HepG2 (cell line): ENCODE results near the gene PDCD5. TPM values are rescaled to one million over a fixed set of nuclear protein-coding genes. Genes with fewer than 3 reads are reported as not detected.

Source experiments
- ATAC-seq: fragments of 200-7000 bp; cut with Tn5 transposase; 3 replicates; pipeline ENCODE4 v1.9.1; 2020; ENCODE audit warnings: mild to moderate bottlenecking, moderate library complexity
- Bru-seq: library from RNA; stranded (reverse); fragments of 400-500 nt; gene quantifications from one replicate; lab custom pipeline; 2021; lab: Mats Ljungman, UMichigan
- BruChase-seq, 2 experiments: library from RNA; stranded (reverse); fragments of 400-500 nt; gene quantifications; one replicate each; lab custom pipeline; 2021; lab: Mats Ljungman, UMichigan
- BruUV-seq: library from RNA; stranded (reverse); fragments of 400-500 nt; replicated peaks from 2 replicates; lab custom pipeline; 2021; lab: Mats Ljungman, UMichigan
- CTCF ChIA-PET: fragments of 300-600 bp; formaldehyde crosslinking; extraction: SDS; loops from one replicate; lab custom pipeline; 2021; ENCODE audit warnings: low total read pairs, inconsistent platforms, low intra/inter-chr PET ratio; lab: Yijun Ruan, JAX
- POLR2A ChIA-PET: fragments of 350-600 bp; sonication (Branson Sonifier 250); formaldehyde crosslinking; loops from one replicate; lab custom pipeline; 2020; ENCODE audit warnings: antibody characterized with exemption, inconsistent platforms; lab: Yijun Ruan, JAX
- DNase-seq: peaks from one replicate; pipeline ENCODE4 v3.0.0-alpha.2; 2015; ENCODE audit warnings: low spot score
- FAIRE-seq: peaks from 3 replicates; lab custom pipeline; 2011; peaks lifted over from hg19 to GRCh38; lab: Jason Lieb, UNC
- H2AFZ ChIP-seq: one replicate; pipeline ENCODE4 v1.6.1; 2011; ENCODE audit warnings: low read length, inconsistent platforms
- H3K27ac ChIP-seq: fragments of 300-600 bp; 3 replicates; pipeline ENCODE4 v1.8.0; 2011; ENCODE audit warnings: mixed run types, mild to moderate bottlenecking, mixed read lengths, low read length, inconsistent platforms; ENCODE audit not compliant: insufficient read depth; ENCODE audit errors: extremely low read length
- H3K27me3 ChIP-seq, 2 experiments: fragments of 200-600 bp in 1 of 2; 2 replicates in 1 of 2; 3 replicates in 1 of 2; pipeline versions ENCODE4 v1.6.0 to v1.8.0; 2011; ENCODE audit warnings: low read length in 2 of 2, mild to moderate bottlenecking in 2 of 2, moderate library complexity in 2 of 2, inconsistent platforms in 1 of 2; ENCODE audit not compliant: insufficient read depth in 2 of 2, control insufficient read depth in 1 of 2
- H3K36me3 ChIP-seq, 2 experiments: fragments of 200-600 bp in 1 of 2; replicated peaks in 1 of 2; 2 replicates in 1 of 2; 3 replicates in 1 of 2; pipeline versions ENCODE4 v1.5.1 to v1.8.0; 2011; ENCODE audit warnings: low read length in 2 of 2, inconsistent platforms in 1 of 2; ENCODE audit not compliant: insufficient read depth in 2 of 2, control insufficient read depth in 1 of 2
- H3K4me1 ChIP-seq: 2 replicates; pipeline ENCODE4 v1.5.1; 2012; ENCODE audit warnings: low read length, inconsistent platforms; ENCODE audit not compliant: insufficient read depth
- H3K4me2 ChIP-seq: 2 replicates; pipeline ENCODE4 v1.6.0; 2011; ENCODE audit warnings: low read depth, low read length, inconsistent platforms
- H3K4me3 ChIP-seq, 3 experiments: fragments of 200-600 bp in 1 of 3; sonication (generic), shearing (Covaris generic) in 1 of 3; replicated peaks in 1 of 3; 2 replicates each; pipeline ENCODE4 v1.5.1; 2011 to 2016; ENCODE audit warnings: low read length in 3 of 3, inconsistent platforms in 2 of 3, low read depth in 2 of 3, mild to moderate bottlenecking in 2 of 3, control low read depth in 1 of 3, mixed read lengths in 1 of 3; ENCODE audit not compliant: insufficient read depth in 1 of 3
- H3K79me2 ChIP-seq: one replicate; pipeline ENCODE4 v1.6.1; 2011; ENCODE audit warnings: low read length, inconsistent platforms; ENCODE audit not compliant: insufficient read depth
- H3K9ac ChIP-seq: 2 replicates; pipeline ENCODE4 v1.6.0; 2011; ENCODE audit warnings: mild to moderate bottlenecking, low read depth, low read length, inconsistent platforms; ENCODE audit not compliant: insufficient read depth
- H3K9me3 ChIP-seq: 2 replicates; pipeline ENCODE4 v1.5.1; 2012; ENCODE audit warnings: mild to moderate bottlenecking, low read length
- H4K20me1 ChIP-seq: 2 replicates; pipeline ENCODE4 v1.6.0; 2011; ENCODE audit warnings: inconsistent platforms, mild to moderate bottlenecking, low read length, moderate library complexity; ENCODE audit not compliant: insufficient read depth
- AFF4 ChIP-seq: sonication (generic); formaldehyde crosslinking; IDR thresholded peaks from 2 replicates; pipeline ENCODE4 v1.4.0; 2020; ENCODE audit warnings: missing genetic modification reagents
- DMAP1 ChIP-seq: IDR thresholded peaks from 2 replicates; pipeline ENCODE4 v1.6.1; 2016
- ETV6 ChIP-seq: sonication (generic); formaldehyde crosslinking; conservative IDR thresholded peaks from 2 replicates; pipeline ENCODE4 v1.4.0; 2020; ENCODE audit warnings: missing genetic modification reagents
- KLF6 ChIP-seq: IDR thresholded peaks from 2 replicates; pipeline ENCODE4 v1.8.0; 2016; ENCODE audit warnings: missing biosample characterization, missing genetic modification reagents
- MAFF ChIP-seq: IDR thresholded peaks from 2 replicates; pipeline ENCODE4 v1.6.1; 2011; ENCODE audit warnings: low read depth, low read length, improper control_type of control experiment
- SAFB2 ChIP-seq: sonication (generic); formaldehyde crosslinking; IDR thresholded peaks from 2 replicates; pipeline ENCODE4 v1.5.1; 2020; ENCODE audit warnings: missing genetic modification reagents, low read depth, mild to moderate bottlenecking, borderline replicate concordance
- ZNF446 ChIP-seq: sonication (generic); formaldehyde crosslinking; IDR thresholded peaks from 2 replicates; pipeline ENCODE4 v1.5.0; 2020; ENCODE audit warnings: mild to moderate bottlenecking, missing genetic modification reagents
- WGBS: methylation state at CpG from one replicate; pipeline ENCODE4 v1.1.6; 2017; ENCODE audit warnings: low lambda C conversion rate; 5-methylcytosine and 5-hydroxymethylcytosine counted together
- in situ Hi-C: cut with HindIII; loops from 2 replicates; pipeline ENCODE4 v1.10.0; 2017; ENCODE audit warnings: low pct_unique_long_range_greater_than_20kb; ENCODE audit not compliant: extremely low pct_ligation_motif_present
- intact Hi-C: fragments of 100-400 bp; cut with micrococcal nuclease; formaldehyde crosslinking; loops from one replicate; pipeline ENCODE4 v1.10.0; 2022; ENCODE audit not compliant: unreplicated experiment
- long read RNA-seq, 2 experiments: library from RNA in 1 of 2; library from polyadenylated mRNA in 1 of 2; stranded (forward) in 1 of 2; unstranded in 1 of 2; transcript quantifications; one replicate each; pipeline ENCODE4 v2.0.0, GENCODE V29; 2019 to 2022
- polyA minus RNA-seq, 3 experiments: library from RNA; depleted of rRNA, polyadenylated mRNA; stranded (reverse); fragments of >200 nt; gene quantifications; 2 replicates each; pipeline ENCODE4 v1.2.3, GENCODE V29; 2011; ENCODE audit warnings: low replicate concordance in 1 of 3
- polyA plus RNA-seq, 8 experiments: library from polyadenylated mRNA; depleted of rRNA in 3 of 8; stranded (reverse) in 7 of 8; unstranded in 1 of 8; fragments of >200 nt; fragmentation: Illumina TruSeq in 4 of 8; extraction: Trizol in 4 of 8; gene quantifications; 2 replicates each; pipeline versions ENCODE4 v1.2.1 to v1.2.3, GENCODE V29; 2011 to 2016; ENCODE audit warnings: low read depth in 4 of 8, missing spikeins in 1 of 8, mixed read lengths in 1 of 8; ENCODE audit not compliant: insufficient read depth in 1 of 8
- total RNA-seq, 5 experiments: library from RNA; depleted of rRNA; stranded (reverse); fragments of >200 nt; fragmentation: Illumina TruSeq; extraction: Trizol; gene quantifications; 2 replicates each; pipeline ENCODE4 v1.2.3, GENCODE V29; 2016; ENCODE audit warnings: low read depth in 1 of 5
- TF ChIP-seq, protein P1 (sequence below), 2 experiments: IDR thresholded peaks; 2 replicates each; pipeline ENCODE4 v1.6.1; 2011 to 2012; ENCODE audit warnings: low read length in 2 of 2, borderline replicate concordance in 1 of 2, low read depth in 1 of 2, mild to moderate bottlenecking in 1 of 2, moderate library complexity in 1 of 2

PDCD5 gene, protein sequence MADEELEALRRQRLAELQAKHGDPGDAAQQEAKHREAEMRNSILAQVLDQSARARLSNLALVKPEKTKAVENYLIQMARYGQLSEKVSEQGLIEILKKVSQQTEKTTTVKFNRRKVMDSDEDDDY
- total RNA-seq (2016; rRNA removed; fragmentation: Illumina TruSeq; extraction: Trizol) (332 and 370 TPM in 2 replicates), polyA plus RNA-seq (2011; rRNA removed) (55.6 and 56.3 TPM in 2 replicates), polyA minus RNA-seq (2011; rRNA and poly(A)+ RNA removed; ENCODE audit: low replicate concordance) (9.5 and 13.1 TPM in 2 replicates), Bru-seq, nascent RNA (percentile 96 among the genes with signal in this experiment), BruChase-seq, experiment 1, labeled RNA remaining after a 6-hour chase (percentile 92 among the genes with signal in this experiment), BruChase-seq, experiment 2, labeled RNA remaining after a 2-hour chase (percentile 94 among the genes with signal in this experiment)
- 232 and 234 TPM in 2 replicates for total RNA-seq (2016; cell fraction: cytosol; rRNA removed; fragmentation: Illumina TruSeq; extraction: Trizol; ENCODE audit: low read depth)
- total RNA-seq (2016; cell fraction: insoluble cytoplasmic fraction; rRNA removed; fragmentation: Illumina TruSeq; extraction: Trizol): 325 and 382 TPM in 2 replicates
- 226 and 239 TPM in 2 replicates for total RNA-seq (2016; cell fraction: membrane; rRNA removed; fragmentation: Illumina TruSeq; extraction: Trizol)
- total RNA-seq (2016; cell fraction: nucleus; rRNA removed; fragmentation: Illumina TruSeq; extraction: Trizol): 122 and 134 TPM in 2 replicates
- polyA plus RNA-seq (2011; cell fraction: cytosol; rRNA removed): 69.0 and 71.6 TPM in 2 replicates
- 45.1 and 62.3 TPM in 2 replicates for polyA plus RNA-seq (2011; cell fraction: nucleus; rRNA removed)
- 101 and 148 TPM in 2 replicates for polyA plus RNA-seq (2012)
- 204 and 221 TPM in 2 replicates for polyA plus RNA-seq (2016; cell fraction: cytosol; fragmentation: Illumina TruSeq; extraction: Trizol; ENCODE audit: low read depth)
- 280 and 285 TPM in 2 replicates for polyA plus RNA-seq (2016; cell fraction: insoluble cytoplasmic fraction; fragmentation: Illumina TruSeq; extraction: Trizol; ENCODE audit: low read depth)
- 167 and 189 TPM in 2 replicates for polyA plus RNA-seq (2016; cell fraction: membrane; fragmentation: Illumina TruSeq; extraction: Trizol; ENCODE audit: low read depth)
- polyA plus RNA-seq (2016; cell fraction: nucleus; fragmentation: Illumina TruSeq; extraction: Trizol; ENCODE audit: insufficient read depth, low read depth): 174 and 195 TPM in 2 replicates
- 36.5 and 37.9 TPM in 2 replicates for polyA minus RNA-seq (2011; cell fraction: cytosol; rRNA and poly(A)+ RNA removed)
- 27.3 and 34.2 TPM in 2 replicates for polyA minus RNA-seq (2011; cell fraction: nucleus; rRNA and poly(A)+ RNA removed)
- long read RNA-seq, experiment 1, transcript PDCD5-207 (6 exons, 699 nt): major isoform, 200 of 236 reads
- long read RNA-seq, experiment 1, partial matches to known transcripts: 15 of 236 reads
- long read RNA-seq, experiment 1, other reads (novel, unspliced or antisense): 10 of 236 reads
- long read RNA-seq, experiment 2, transcript PDCD5-204 (6 exons, 601 nt): minor isoform, 5 of 126 reads
- long read RNA-seq, experiment 2, transcript PDCD5-207 (6 exons, 699 nt): major isoform, 106 of 126 reads
- long read RNA-seq, experiment 2, partial matches to known transcripts: 2 of 126 reads
- long read RNA-seq, experiment 2, other reads (novel, unspliced or antisense): 7 of 126 reads

GRCh38 chr19:32580901-32581704, at the start of gene PDCD5:
Gene PDCD5 (plus strand): TSS chr19:32581190. CDS start chr19:32581262, 72 bp downstream.
- CTCF ChIA-PET: no interaction called here
- intact Hi-C loops (no loop called here), in situ Hi-C loops (loop anchor here (5.0 kb wide), 1 partner anchor 174 kb away; the partner anchor contains the start of gene DPY19L3)
- ATAC-seq: peak; percentile 96
- H3K4me3 ChIP-seq: peak within 1 kb of the TSS; percentile 94 to 96 (median 95)
- H2AFZ ChIP-seq: no peak within 1 kb of the TSS
- 0 out of 2 replicates have a peak, but pooled peaks cover 5% of the 10 kb centered on the region for H4K20me1 ChIP-seq
- DNase-seq: peak; percentile 84
- H3K36me3 ChIP-seq: peaks cover 6 to 23% of the 10 kb centered on the region in 2 experiments
- peaks cover 34% of the 10 kb centered on the region for H3K4me1 ChIP-seq
- peak within 1 kb of the TSS; percentile 84 for H3K27ac ChIP-seq
- POLR2A ChIA-PET: interaction anchor here (0.6 to 2.3 kb wide), 9 partner anchors 16 to 1841 kb away, joined by 3 to 10 read pairs (median 4); partner anchors contain the start of genes DPY19L3 and ZNF507
- no peaks in the 10 kb centered on the region for H3K9me3 ChIP-seq
- peak within 1 kb of the TSS; percentile 93 for H3K4me2 ChIP-seq
- no TSS peak for BruUV-seq
- whole genome bisulfite sequencing: no CpG with 5 or more reads among the region's 81 CpGs
- H3K27me3 ChIP-seq: no peaks in the 10 kb centered on the region; a peak in 1 of 5 replicates
- peak within 1 kb of the TSS; percentile 98 for H3K9ac ChIP-seq
- no peak for FAIRE-seq
- H3K79me2 ChIP-seq: peaks cover 22% of the 10 kb centered on the region
- peak; percentile 64; the same call in 1 of the 2 replicates for TF ChIP-seq SAFB2 (CRISPR knock-in tag)
- TF ChIP-seq KLF6: peak; percentile 67; the same call in 1 of the 2 replicates
- no peak for TF ChIP-seq AFF4 (CRISPR knock-in tag)
- no peak; the same call in 1 of the 2 replicates for TF ChIP-seq ETV6 (CRISPR knock-in tag)
- TF ChIP-seq DMAP1 (CRISPR knock-in tag): peak; percentile 60
- no peak for TF ChIP-seq MAFF
- TF ChIP-seq, protein P1, sequence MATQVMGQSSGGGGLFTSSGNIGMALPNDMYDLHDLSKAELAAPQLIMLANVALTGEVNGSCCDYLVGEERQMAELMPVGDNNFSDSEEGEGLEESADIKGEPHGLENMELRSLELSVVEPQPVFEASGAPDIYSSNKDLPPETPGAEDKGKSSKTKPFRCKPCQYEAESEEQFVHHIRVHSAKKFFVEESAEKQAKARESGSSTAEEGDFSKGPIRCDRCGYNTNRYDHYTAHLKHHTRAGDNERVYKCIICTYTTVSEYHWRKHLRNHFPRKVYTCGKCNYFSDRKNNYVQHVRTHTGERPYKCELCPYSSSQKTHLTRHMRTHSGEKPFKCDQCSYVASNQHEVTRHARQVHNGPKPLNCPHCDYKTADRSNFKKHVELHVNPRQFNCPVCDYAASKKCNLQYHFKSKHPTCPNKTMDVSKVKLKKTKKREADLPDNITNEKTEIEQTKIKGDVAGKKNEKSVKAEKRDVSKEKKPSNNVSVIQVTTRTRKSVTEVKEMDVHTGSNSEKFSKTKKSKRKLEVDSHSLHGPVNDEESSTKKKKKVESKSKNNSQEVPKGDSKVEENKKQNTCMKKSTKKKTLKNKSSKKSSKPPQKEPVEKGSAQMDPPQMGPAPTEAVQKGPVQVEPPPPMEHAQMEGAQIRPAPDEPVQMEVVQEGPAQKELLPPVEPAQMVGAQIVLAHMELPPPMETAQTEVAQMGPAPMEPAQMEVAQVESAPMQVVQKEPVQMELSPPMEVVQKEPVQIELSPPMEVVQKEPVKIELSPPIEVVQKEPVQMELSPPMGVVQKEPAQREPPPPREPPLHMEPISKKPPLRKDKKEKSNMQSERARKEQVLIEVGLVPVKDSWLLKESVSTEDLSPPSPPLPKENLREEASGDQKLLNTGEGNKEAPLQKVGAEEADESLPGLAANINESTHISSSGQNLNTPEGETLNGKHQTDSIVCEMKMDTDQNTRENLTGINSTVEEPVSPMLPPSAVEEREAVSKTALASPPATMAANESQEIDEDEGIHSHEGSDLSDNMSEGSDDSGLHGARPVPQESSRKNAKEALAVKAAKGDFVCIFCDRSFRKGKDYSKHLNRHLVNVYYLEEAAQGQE (IDR thresholded peaks at IDR 0.05; ENCODE audit: borderline replicate concordance in 1 of 2, low read depth in 1 of 2, low read length in 2 of 2): no peak
- TF ChIP-seq ZNF446 (CRISPR knock-in tag): peak; percentile 56; the same call in 1 of the 2 replicates
